Measurements from ENCODE around the gene SGO2. TPM values are rescaled to one million over a fixed set of nuclear protein-coding genes. Genes with fewer than 3 reads are reported as not detected.

Gene SGO2
- total and polyA plus RNA-seq, 2 of the 13 experiments (the other 11 are each of a cell fraction or from before 2014, with no cell fraction given), result 5.1 to 16.2 TPM

DNA sequence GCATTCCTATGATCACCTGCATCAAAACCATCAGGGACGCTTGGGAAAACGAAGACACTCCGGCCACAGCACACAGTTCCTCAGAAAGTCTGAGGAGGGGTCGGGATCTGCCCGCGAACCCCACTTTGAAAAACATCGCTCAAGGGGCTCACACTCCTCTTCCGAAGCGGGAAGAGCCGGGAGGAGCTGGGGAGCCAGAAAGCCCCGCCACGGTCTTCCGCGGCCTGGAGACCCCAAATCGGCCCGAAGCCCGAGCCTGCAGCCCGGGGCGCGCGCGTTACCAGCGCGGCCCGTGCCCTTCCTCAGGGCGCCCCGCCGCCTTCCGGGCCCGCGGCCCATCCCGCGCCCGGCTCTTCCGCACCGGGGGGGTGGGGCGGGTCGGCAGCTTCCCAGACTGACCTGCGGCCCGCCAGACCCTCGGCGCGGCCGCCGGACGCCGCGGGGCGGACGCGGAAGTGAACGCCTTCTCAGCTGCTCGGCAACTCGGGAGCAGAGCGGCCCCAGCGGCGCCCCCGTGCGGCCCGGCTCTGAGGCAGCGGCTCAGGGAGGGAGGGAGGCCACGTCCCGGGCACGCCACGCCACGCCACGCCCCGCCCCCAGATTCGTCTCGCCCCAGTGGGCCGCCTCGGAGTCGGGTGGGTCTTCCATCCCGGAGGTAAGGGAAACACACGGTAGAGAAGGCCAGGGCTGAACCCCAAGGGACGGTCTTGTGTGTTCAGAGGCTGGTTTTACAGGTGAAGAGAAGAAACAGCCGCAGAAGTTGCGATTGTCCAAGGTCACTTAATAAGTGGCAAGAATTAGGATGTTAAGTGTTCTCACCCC, 16.2 kb upstream of the SGO2 start, which contains the start of gene KCTD18 (continued):
- no peak for TF ChIP-seq CREM (IDR thresholded peaks at IDR 0.05)
- TF ChIP-seq CREM (CRISPR knock-in tag; IDR thresholded peaks at IDR 0.05), result no peak
- TF ChIP-seq ZNF776 (CRISPR knock-in tag; IDR thresholded peaks at IDR 0.05), result no peak; the same call in 1 of the 2 replicates
- no peak; the same call in 1 of the 2 replicates for TF ChIP-seq EEA1 (CRISPR knock-in tag; IDR thresholded peaks at IDR 0.05; ENCODE audit: borderline replicate concordance)
- 0 out of 2 replicates have a peak, but pooled peaks have one; percentile 40 for TF ChIP-seq ZMYM3 (CRISPR knock-in tag; IDR thresholded peaks at IDR 0.05)
- TF ChIP-seq KLF15 (CRISPR knock-in tag; IDR thresholded peaks at IDR 0.05; ENCODE audit: borderline replicate concordance), result no peak
- no peak for TF ChIP-seq ATM (IDR thresholded peaks at IDR 0.05; ENCODE audit: borderline replicate concordance)
- no peak for TF ChIP-seq ARNT (IDR thresholded peaks at IDR 0.05)
- TF ChIP-seq SRSF1 (optimal IDR thresholded peaks at IDR 0.05; ENCODE audit: low read depth, low read length), result peak; percentile 22
- TF ChIP-seq ZKSCAN5 (CRISPR knock-in tag; IDR thresholded peaks at IDR 0.05), result no peak
- TF ChIP-seq, protein P1, sequence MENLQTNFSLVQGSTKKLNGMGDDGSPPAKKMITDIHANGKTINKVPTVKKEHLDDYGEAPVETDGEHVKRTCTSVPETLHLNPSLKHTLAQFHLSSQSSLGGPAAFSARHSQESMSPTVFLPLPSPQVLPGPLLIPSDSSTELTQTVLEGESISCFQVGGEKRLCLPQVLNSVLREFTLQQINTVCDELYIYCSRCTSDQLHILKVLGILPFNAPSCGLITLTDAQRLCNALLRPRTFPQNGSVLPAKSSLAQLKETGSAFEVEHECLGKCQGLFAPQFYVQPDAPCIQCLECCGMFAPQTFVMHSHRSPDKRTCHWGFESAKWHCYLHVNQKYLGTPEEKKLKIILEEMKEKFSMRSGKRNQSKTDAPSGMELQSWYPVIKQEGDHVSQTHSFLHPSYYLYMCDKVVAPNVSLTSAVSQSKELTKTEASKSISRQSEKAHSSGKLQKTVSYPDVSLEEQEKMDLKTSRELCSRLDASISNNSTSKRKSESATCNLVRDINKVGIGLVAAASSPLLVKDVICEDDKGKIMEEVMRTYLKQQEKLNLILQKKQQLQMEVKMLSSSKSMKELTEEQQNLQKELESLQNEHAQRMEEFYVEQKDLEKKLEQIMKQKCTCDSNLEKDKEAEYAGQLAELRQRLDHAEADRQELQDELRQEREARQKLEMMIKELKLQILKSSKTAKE (CRISPR knock-in tag; IDR thresholded peaks at IDR 0.05; ENCODE audit: borderline replicate concordance), result no peak
- TF ChIP-seq, protein P2, sequence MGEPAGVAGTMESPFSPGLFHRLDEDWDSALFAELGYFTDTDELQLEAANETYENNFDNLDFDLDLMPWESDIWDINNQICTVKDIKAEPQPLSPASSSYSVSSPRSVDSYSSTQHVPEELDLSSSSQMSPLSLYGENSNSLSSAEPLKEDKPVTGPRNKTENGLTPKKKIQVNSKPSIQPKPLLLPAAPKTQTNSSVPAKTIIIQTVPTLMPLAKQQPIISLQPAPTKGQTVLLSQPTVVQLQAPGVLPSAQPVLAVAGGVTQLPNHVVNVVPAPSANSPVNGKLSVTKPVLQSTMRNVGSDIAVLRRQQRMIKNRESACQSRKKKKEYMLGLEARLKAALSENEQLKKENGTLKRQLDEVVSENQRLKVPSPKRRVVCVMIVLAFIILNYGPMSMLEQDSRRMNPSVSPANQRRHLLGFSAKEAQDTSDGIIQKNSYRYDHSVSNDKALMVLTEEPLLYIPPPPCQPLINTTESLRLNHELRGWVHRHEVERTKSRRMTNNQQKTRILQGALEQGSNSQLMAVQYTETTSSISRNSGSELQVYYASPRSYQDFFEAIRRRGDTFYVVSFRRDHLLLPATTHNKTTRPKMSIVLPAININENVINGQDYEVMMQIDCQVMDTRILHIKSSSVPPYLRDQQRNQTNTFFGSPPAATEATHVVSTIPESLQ (CRISPR knock-in tag; conservative IDR thresholded peaks at IDR 0.05), result no peak
- TF ChIP-seq, protein P3, sequence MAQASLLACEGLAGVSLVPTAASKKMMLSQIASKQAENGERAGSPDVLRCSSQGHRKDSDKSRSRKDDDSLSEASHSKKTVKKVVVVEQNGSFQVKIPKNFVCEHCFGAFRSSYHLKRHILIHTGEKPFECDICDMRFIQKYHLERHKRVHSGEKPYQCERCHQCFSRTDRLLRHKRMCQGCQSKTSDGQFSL (CRISPR knock-in tag; IDR thresholded peaks at IDR 0.05), result 0 out of 2 replicates have a peak, but pooled peaks have one; percentile 36
- TF ChIP-seq ZNF562 (CRISPR knock-in tag; IDR thresholded peaks at IDR 0.05; ENCODE audit: borderline replicate concordance), result no peak
- 0 out of 2 replicates have a peak, but pooled peaks have one; percentile 17 for TF ChIP-seq ZNF234 (CRISPR knock-in tag; conservative IDR thresholded peaks at IDR 0.05)
- TF ChIP-seq NCOA5 (CRISPR knock-in tag; IDR thresholded peaks at IDR 0.05), result no peak
- peak; percentile 28; the same call in 1 of the 2 replicates for TF ChIP-seq ZNF891 (CRISPR knock-in tag; IDR thresholded peaks at IDR 0.05)
- 0 out of 2 replicates have a peak, but pooled peaks have one; percentile 10 for TF ChIP-seq HOXA9 (CRISPR knock-in tag; IDR thresholded peaks at IDR 0.05; ENCODE audit: borderline replicate concordance)
- TF ChIP-seq HES4 (CRISPR knock-in tag; IDR thresholded peaks at IDR 0.05; ENCODE audit: borderline replicate concordance), result peak; percentile 37; the same call in 1 of the 2 replicates
- peak; percentile 93 for TF ChIP-seq CENPT (CRISPR knock-in tag; IDR thresholded peaks at IDR 0.05; ENCODE audit: low read depth)
- TF ChIP-seq ZNF296 (CRISPR knock-in tag; conservative IDR thresholded peaks at IDR 0.05), result no peak
- TF ChIP-seq, protein P4, sequence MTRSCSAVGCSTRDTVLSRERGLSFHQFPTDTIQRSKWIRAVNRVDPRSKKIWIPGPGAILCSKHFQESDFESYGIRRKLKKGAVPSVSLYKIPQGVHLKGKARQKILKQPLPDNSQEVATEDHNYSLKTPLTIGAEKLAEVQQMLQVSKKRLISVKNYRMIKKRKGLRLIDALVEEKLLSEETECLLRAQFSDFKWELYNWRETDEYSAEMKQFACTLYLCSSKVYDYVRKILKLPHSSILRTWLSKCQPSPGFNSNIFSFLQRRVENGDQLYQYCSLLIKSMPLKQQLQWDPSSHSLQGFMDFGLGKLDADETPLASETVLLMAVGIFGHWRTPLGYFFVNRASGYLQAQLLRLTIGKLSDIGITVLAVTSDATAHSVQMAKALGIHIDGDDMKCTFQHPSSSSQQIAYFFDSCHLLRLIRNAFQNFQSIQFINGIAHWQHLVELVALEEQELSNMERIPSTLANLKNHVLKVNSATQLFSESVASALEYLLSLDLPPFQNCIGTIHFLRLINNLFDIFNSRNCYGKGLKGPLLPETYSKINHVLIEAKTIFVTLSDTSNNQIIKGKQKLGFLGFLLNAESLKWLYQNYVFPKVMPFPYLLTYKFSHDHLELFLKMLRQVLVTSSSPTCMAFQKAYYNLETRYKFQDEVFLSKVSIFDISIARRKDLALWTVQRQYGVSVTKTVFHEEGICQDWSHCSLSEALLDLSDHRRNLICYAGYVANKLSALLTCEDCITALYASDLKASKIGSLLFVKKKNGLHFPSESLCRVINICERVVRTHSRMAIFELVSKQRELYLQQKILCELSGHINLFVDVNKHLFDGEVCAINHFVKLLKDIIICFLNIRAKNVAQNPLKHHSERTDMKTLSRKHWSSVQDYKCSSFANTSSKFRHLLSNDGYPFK (CRISPR knock-in tag; IDR thresholded peaks at IDR 0.05; ENCODE audit: borderline replicate concordance), result 0 out of 2 replicates have a peak, but pooled peaks have one; percentile 34
- no peak for TF ChIP-seq PHF5A (CRISPR knock-in tag; IDR thresholded peaks at IDR 0.05; ENCODE audit: low read depth, unreplicated experiment)

All from HepG2 (cell line).